ENCODE measurements around the gene CASK.
"Not testable (repeated sequence)": the region's sequence is repeated elsewhere in the genome, so short reads cannot be mapped to it uniquely, and the experiment has no call there.

The CASK gene

GRCh38 chrX:41608244-41608643 is 315.1 kb downstream of the CASK start:
- DNase-seq, result no peak

- DNase-seq, result no peak
These were observed 316.0 kb downstream of the CASK start for GRCh38 chrX:41607264-41607832.

- DNase-seq, result not testable (repeated sequence)
These were observed 317.3 kb downstream of the CASK start for GRCh38 chrX:41606057-41606456.

- no peak for DNase-seq
These were observed 318.4 kb downstream of the CASK start for GRCh38 chrX:41604766-41605543.

DNA sequence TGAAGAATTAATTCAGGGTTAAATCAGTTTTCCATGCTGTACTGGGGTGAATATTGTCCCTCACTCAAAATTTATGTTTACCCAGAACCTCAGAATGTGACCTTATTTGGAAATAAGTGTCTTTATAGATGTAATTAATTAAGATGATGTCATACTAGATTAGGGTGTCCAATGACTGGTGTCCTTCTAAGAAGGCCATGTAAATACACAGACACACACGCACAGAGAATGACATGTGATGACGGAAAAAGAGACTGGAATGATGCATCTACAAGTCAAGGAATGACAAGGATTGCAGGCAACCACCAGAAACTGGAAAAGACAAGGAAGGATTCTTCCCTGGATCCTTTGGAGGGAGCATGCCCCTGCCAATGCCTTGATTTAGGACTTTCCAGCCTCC is 319.2 kb downstream of the CASK start:
- DNase-seq, result no peak

DNA sequence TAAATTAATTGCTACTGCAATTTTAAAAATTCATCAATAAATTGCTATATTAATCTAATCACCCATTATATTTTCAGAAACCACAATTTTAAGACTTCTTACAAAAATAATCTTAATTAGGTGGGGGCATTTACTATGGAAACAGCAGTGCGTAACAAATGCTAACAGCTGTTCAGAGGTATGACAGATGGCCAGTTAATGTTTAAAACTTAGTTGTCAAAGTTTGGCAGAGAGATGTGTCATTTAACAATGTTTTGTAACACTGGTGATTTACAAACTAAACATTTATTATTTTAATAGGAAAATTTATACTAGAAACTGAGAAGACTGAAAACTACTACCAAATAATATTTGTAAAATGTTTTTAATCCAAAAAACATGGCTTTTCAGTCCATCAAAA is 319.8 kb downstream of the CASK start:
- DNase-seq, result no peak

DNA sequence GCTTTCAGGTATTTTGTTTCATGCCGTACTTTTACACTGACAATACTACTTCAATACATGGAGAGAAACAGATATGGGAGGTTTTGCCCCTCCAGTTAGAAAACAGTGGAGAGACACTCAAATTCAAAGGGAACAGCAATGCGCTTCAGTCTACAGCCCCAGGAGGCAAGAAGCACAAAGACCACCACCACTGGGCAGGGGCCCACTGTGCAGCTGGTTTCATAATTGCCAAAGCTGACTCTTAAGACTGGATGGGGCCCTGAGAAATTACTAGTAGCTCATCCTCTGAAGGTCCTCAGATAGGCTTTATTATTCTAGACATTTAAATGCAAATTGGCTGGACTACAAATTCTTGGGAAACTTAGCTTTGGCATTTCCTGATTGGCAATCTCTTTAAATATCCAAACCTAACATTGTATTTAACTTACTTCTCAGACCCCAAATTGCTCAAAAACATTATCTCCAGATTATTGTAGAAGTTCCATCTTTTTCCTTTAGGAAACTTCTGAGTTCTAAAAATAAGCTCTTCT is 320.5 kb downstream of the CASK start:
- no peak for DNase-seq

DNA sequence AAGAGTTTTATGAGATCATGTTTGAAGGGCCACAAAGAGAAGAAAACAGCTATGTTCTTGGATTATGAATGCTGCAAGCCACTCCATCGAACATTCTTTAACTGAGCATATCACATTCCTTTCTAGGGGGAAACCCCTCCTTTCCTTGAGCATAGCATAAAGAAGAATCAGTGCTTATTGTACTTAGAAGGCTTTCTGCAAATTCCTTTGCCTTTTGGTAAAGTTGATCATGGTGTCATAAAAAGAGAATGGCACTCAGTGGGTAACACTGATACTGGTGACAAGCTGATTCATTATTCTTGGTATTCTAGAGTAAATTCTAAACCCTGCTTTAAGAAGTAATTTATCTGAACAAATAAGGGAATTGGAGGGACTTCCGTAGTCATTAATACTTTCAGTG is 323.1 kb downstream of the CASK start:
- no peak for DNase-seq

DNA sequence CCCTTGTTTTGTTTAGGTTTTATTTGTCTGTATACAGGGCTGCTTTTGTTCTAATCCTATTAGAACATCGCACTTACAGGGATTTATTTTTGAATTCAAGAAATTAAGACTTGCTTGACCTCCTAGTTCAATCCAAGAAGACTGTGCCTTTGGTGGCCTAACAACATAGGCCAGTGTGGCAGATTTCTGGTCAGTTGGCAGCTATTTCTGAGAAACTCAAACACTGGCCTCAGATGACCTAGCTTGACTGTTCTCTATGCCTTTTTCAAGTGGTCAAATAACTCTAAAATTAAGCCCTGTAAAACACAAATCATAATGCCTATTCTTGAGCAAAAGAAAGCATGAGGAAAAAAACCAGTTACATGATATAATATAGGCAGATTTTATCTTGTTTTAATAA is 323.8 kb downstream of the CASK start:
- no peak for DNase-seq

GRCh38 chrX:41596596-41596995 is 326.8 kb downstream of the CASK start:
- no peak for DNase-seq

GRCh38 chrX:41594634-41595033 is 328.7 kb downstream of the CASK start:
- no peak for DNase-seq

- no peak for DNase-seq
These were observed 331.4 kb downstream of the CASK start for GRCh38 chrX:41591906-41592305.

DNA sequence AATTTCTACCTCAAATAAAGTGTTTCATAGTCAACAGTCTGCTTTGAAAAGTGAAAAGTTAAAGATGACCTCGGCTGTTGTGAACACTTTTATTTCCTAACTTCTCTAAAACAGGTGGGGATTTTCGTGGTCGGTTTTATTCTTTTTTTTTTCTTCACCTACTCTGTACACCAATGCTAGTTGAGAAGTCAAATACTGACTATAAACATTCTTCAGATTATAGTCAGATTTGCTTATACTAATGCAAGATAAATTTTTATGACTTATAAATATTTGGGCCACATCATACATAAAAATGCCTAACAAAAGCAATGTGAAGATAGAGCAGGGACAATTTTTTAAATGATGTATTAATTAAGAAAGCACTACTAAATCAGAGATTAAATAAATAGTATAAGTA is 332.7 kb downstream of the CASK start:
- no peak for DNase-seq

GRCh38 chrX:41589634-41590270 is 333.6 kb downstream of the CASK start:
- no peak for DNase-seq

DNA sequence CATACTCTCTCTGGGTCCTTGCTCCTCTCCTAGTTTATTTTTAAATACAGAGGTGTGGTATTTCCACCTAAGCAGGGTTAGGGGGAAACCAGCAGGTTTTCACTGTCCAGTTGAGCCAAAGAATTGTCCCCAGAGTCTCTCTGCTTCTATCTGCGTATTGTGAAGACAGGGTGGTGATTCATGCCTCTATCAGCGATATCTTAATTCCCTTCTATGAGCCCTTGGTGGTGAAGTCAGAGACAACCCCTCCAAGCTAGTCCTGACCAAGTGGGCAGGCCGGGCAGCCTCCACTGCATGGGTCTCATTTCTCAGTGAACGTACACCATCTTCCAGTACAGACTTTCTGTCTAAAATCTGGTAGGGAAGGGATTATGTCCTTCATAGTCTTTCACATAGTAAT is 335.1 kb downstream of the CASK start:
- no peak for DNase-seq

GRCh38 chrX:41580423-41581064 is 342.8 kb downstream of the CASK start:
- no peak for DNase-seq

DNA sequence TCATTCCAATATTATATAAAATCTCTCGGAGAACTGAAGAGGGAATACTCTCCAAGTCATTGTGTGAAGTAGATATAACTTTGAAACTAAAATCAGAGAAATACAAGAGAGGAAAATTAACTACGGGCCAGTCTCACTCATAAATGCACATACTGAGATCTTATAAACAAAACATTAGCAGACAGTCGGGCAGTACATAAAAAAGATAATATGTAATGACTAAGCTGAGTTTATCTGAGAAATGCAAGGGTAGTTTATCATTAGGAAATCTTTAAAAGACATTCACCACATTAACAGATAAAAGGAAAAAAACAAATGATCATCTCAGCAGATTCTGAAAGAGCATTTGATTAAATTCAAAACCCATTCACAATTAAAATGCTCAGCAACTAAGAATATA is 359.5 kb downstream of the CASK start:
- no peak for DNase-seq

DNA sequence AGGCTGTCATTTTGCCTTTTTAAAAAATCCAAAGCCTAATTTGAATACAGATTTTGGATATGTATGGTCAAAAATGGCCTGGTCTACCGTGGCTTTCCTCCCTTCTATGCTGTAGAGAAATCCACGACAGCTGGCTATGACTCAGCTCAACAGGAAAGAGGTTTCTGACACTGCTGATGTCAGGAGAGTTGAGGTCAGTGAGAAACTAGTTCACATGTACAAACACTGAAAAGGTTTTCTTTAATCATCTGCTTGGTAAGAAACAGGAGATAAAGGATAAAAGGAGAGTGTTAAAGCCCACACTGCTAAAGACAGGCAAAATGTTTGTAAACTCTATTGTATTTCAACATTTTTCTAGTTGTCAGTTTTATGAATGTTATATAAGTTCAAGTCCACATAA is 362.3 kb downstream of the CASK start:
- no peak for DNase-seq

GRCh38 chrX:41559235-41560052 is 363.9 kb downstream of the CASK start:
- DNase-seq, result no peak

DNA sequence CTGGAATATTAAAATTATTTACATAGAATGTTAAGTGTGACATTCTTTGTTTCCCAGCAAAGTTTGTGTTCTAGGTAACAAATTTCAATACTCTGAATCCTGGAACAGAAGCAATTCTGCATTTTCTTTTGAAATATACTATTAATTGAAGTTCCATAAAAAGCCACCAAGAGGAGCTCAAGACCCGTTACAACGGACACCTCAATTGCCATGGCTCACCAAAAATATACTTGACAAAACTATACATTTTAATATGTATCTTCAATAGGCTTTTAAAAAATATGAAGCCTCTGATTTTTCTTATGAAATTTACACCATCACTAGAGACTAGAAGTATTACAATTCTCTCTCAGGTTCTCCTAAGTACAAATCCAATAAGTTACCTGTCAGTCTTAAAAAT is 364.8 kb downstream of the CASK start:
- no peak for DNase-seq

- no peak for DNase-seq
These were observed 366.4 kb downstream of the CASK start for GRCh38 chrX:41556958-41557357.

- no peak for DNase-seq
These were observed 369.7 kb downstream of the CASK start for GRCh38 chrX:41553688-41554087.

GRCh38 chrX:41548411-41548810 is 374.9 kb downstream of the CASK start:
- no peak for DNase-seq
